ENCODE data around the gene SLC25A23.
"Not testable (repeated sequence)": the region's sequence is repeated elsewhere in the genome, so short reads cannot be mapped to it uniquely, and the experiment has no call there.

Gene SLC25A23

GRCh38 chr19:6402058-6402457, 57.5 kb downstream of the SLC25A23 start:
- no peak for DNase-seq (ENCODE audit: low read depth)

- not testable (repeated sequence) for DNase-seq (ENCODE audit: low read depth)
Observed at GRCh38 chr19:6400062-6400944, 59.3 kb downstream of the SLC25A23 start.

GRCh38 chr19:6396305-6396704, 63.3 kb downstream of the SLC25A23 start:
- DNase-seq (ENCODE audit: low read depth), result no peak

- no peak for DNase-seq (ENCODE audit: low read depth)
Observed at GRCh38 chr19:6394831-6395230, 64.8 kb downstream of the SLC25A23 start.

- peak; percentile 38 for DNase-seq (ENCODE audit: low read depth)
Observed at GRCh38 chr19:6393983-6394412, 65.6 kb downstream of the SLC25A23 start.

- peak; percentile 91 for DNase-seq (ENCODE audit: low read depth)
Observed at GRCh38 chr19:6393074-6393982, 66.3 kb downstream of the SLC25A23 start, which contains the start of gene GTF2F1. TSS of gene GTF2F1 (minus strand) at chr19:6393164. CDS start at chr19:6392995, 169 bp downstream.

GRCh38 chr19:6392221-6393073, 67.1 kb downstream of the SLC25A23 start:
- DNase-seq (ENCODE audit: low read depth), result no peak
